Hepatic stellate cell (primary cell): ENCODE measurements around the gene MARCHF3.
A peak's percentile ranks its signal among the peaks of the same experiment; 100 is the strongest.
"Not testable (repeated sequence)": the region's sequence is repeated elsewhere in the genome, so short reads cannot be mapped to it uniquely, and the experiment has no call there.

Experiments used
- DNase-seq: peaks from one replicate; pipeline ENCODE4 v3.0.0; 2011; ENCODE audit warnings: low spot score

MARCHF3 gene

GRCh38 chr5:127011961-127012644 lies 18.3 kb downstream of the MARCHF3 start:
- DNase-seq = no peak

- DNase-seq = peak; percentile 28
These were observed 19.2 kb downstream of the MARCHF3 start for GRCh38 chr5:127011153-127011552.

GRCh38 chr5:127010362-127010761 lies 20.0 kb downstream of the MARCHF3 start:
- no peak for DNase-seq

- no peak for DNase-seq
These were observed 20.6 kb downstream of the MARCHF3 start for GRCh38 chr5:127009784-127010183.

- no peak for DNase-seq
These were observed 21.9 kb downstream of the MARCHF3 start for GRCh38 chr5:127008300-127008975.

- DNase-seq = no peak
These were observed 22.8 kb downstream of the MARCHF3 start for GRCh38 chr5:127007522-127007921.

- no peak for DNase-seq
These were observed 23.6 kb downstream of the MARCHF3 start for GRCh38 chr5:127006744-127007143.

- not testable (repeated sequence) for DNase-seq
These were observed 25.1 kb downstream of the MARCHF3 start for GRCh38 chr5:127005282-127005681.

GRCh38 chr5:127004721-127005120 lies 25.6 kb downstream of the MARCHF3 start:
- DNase-seq = no peak

- no peak for DNase-seq
These were observed 26.4 kb downstream of the MARCHF3 start for GRCh38 chr5:127003798-127004495.

GRCh38 chr5:127002390-127002789 lies 28.0 kb downstream of the MARCHF3 start:
- peak; percentile 60 for DNase-seq

GRCh38 chr5:127001621-127002296 lies 28.6 kb downstream of the MARCHF3 start:
- peak; percentile 86 for DNase-seq

GRCh38 chr5:126998895-126999570 lies 31.3 kb downstream of the MARCHF3 start:
- no peak for DNase-seq

GRCh38 chr5:126998201-126998631 lies 32.1 kb downstream of the MARCHF3 start:
- DNase-seq = no peak

- no peak for DNase-seq
These were observed 34.7 kb downstream of the MARCHF3 start for GRCh38 chr5:126995689-126996088.

- DNase-seq = no peak
These were observed 35.3 kb downstream of the MARCHF3 start for GRCh38 chr5:126995039-126995438.

- no peak for DNase-seq
These were observed 35.9 kb downstream of the MARCHF3 start for GRCh38 chr5:126994485-126994884.

GRCh38 chr5:126988021-126988569 lies 42.3 kb downstream of the MARCHF3 start:
- no peak for DNase-seq

GRCh38 chr5:126987271-126987899 lies 43.0 kb downstream of the MARCHF3 start:
- DNase-seq = no peak

GRCh38 chr5:126984632-126985031 lies 45.7 kb downstream of the MARCHF3 start:
- no peak for DNase-seq

GRCh38 chr5:126983874-126984266 lies 46.5 kb downstream of the MARCHF3 start:
- no peak for DNase-seq
